Endothelial cell of umbilical vein (primary cell): ENCODE measurements around the gene ANKRD36.
"Not testable (repeated sequence)": the region's sequence is repeated elsewhere in the genome, so short reads cannot be mapped to it uniquely, and the experiment has no call there.

Experiments used
- CTCF ChIP-seq, 2 donors: IDR thresholded peaks; 1 replicate in 1 of 2; 2 replicates in 1 of 2; pipeline ENCODE4 v1.5.1; 2011; ENCODE audit warnings: low read length in 2 of 2, mild to moderate bottlenecking in 2 of 2, moderate library complexity in 2 of 2, control low read depth in 1 of 2, inconsistent platforms in 1 of 2, low read depth in 1 of 2; ENCODE audit not compliant: insufficient read depth in 1 of 2; ENCODE audit errors: extremely low read depth in 1 of 2
- EZH2 ChIP-seq: IDR thresholded peaks from 2 replicates; pipeline ENCODE4 v1.6.1; 2012; ENCODE audit warnings: borderline replicate concordance, low read depth, mild to moderate bottlenecking, moderate library complexity, low read length, inconsistent platforms; ENCODE audit not compliant: severe bottlenecking
- GATA2 ChIP-seq: IDR thresholded peaks from 2 replicates; pipeline ENCODE4 v1.7.0; 2011; ENCODE audit warnings: low read depth, mild to moderate bottlenecking, moderate library complexity, mixed read lengths, low read length; ENCODE audit not compliant: insufficient read length, insufficient read depth
- JUN ChIP-seq: IDR thresholded peaks from 2 replicates; pipeline ENCODE4 v1.6.1; 2011; ENCODE audit warnings: borderline replicate concordance, low read depth; ENCODE audit not compliant: insufficient read length, insufficient read depth
- MAX ChIP-seq: IDR thresholded peaks from 2 replicates; pipeline ENCODE4 v1.6.1; 2011; ENCODE audit not compliant: insufficient read depth, insufficient read length
- MYC ChIP-seq: IDR thresholded peaks from one replicate; pipeline ENCODE4 v1.6.1; 2011; ENCODE audit warnings: mild to moderate bottlenecking, low read depth, low read length
- POLR2A ChIP-seq: IDR thresholded peaks from 2 replicates; pipeline ENCODE4 v1.6.1; 2012; ENCODE audit warnings: low read depth, mild to moderate bottlenecking, control low read depth, low read length
- POLR2AphosphoS5 ChIP-seq: IDR thresholded peaks from 2 replicates; pipeline ENCODE4 v1.6.1; 2012; ENCODE audit warnings: low read depth, mild to moderate bottlenecking, control low read depth, low read length, moderate library complexity; ENCODE audit not compliant: insufficient read depth

GRCh38 chr2:97285187-97285586 is 172.2 kb downstream of the ANKRD36 start:
- TF ChIP-seq CTCF (IDR thresholded peaks at IDR 0.05; ENCODE audit: extremely low read depth in 1 of 2, insufficient read depth in 1 of 2, low read depth in 1 of 2, low read length in 2 of 2); POLR2AphosphoS5; EZH2; POLR2A; MYC; MAX; GATA2; JUN: not testable (repeated sequence)
